Neural progenitor cell (in vitro differentiated cells): ENCODE results near the gene RAX.

ENCODE experiments used
- CTCF ChIP-seq: fragments of 200-600 bp; sonication (generic); IDR thresholded peaks from 2 replicates; pipeline ENCODE4 v1.5.1; 2017; ENCODE audit warnings: antibody characterized with exemption, mild to moderate bottlenecking
- EZH2 ChIP-seq: fragments of 200-600 bp; sonication (generic); IDR thresholded peaks from 2 replicates; pipeline ENCODE4 v1.6.1; 2017; ENCODE audit warnings: antibody characterized with exemption, mild to moderate bottlenecking, moderate library complexity

GRCh38 chr18:59311631-59312030 is 38.4 kb upstream of the RAX start:
- TF ChIP-seq CTCF = no peak
- no peak for TF ChIP-seq EZH2
